DOHH2 (cell line): ENCODE measurements around the gene NUSAP1.

Source experiments
- H3F3A ChIP-seq: fragments of 200-600 bp; sonication (generic), shearing (Covaris generic); 2 replicates; pipeline ENCODE4 v1.6.0; 2016; ENCODE audit warnings: antibody characterized with exemption, mild to moderate bottlenecking; ENCODE audit not compliant: control insufficient read depth, insufficient read depth
- H3K27ac ChIP-seq: fragments of 200-600 bp; sonication (generic); 2 replicates; pipeline ENCODE4 v1.5.1; 2014; ENCODE audit warnings: low read depth, mild to moderate bottlenecking, low read length, moderate library complexity
- H3K27me3 ChIP-seq: fragments of 200-600 bp; sonication (generic); 2 replicates; pipeline ENCODE4 v1.6.1; 2014; ENCODE audit warnings: mild to moderate bottlenecking, low read length, mixed read lengths; ENCODE audit not compliant: control insufficient read depth
- H3K36me3 ChIP-seq: fragments of 200-600 bp; sonication (generic); 2 replicates; pipeline ENCODE4 v1.6.1; 2014; ENCODE audit warnings: mild to moderate bottlenecking, low read length, moderate library complexity, mixed read lengths; ENCODE audit not compliant: control insufficient read depth
- H3K4me1 ChIP-seq: fragments of 200-600 bp; sonication (generic); 2 replicates; pipeline ENCODE4 v1.6.1; 2014; ENCODE audit warnings: mild to moderate bottlenecking, low read length, mixed read lengths; ENCODE audit not compliant: control insufficient read depth
- H3K4me2 ChIP-seq: fragments of 200-600 bp; sonication (generic); 2 replicates; pipeline ENCODE4 v1.6.0; 2014; ENCODE audit warnings: mild to moderate bottlenecking, low read length, moderate library complexity
- H3K4me3 ChIP-seq: fragments of 200-600 bp; sonication (generic); 2 replicates; pipeline ENCODE4 v1.5.1; 2014; ENCODE audit warnings: mild to moderate bottlenecking, low read length, mixed read lengths
- H3K79me2 ChIP-seq: fragments of 200-600 bp; sonication (generic); 2 replicates; pipeline ENCODE4 v1.6.1; 2014; ENCODE audit warnings: mild to moderate bottlenecking, low read length, mixed read lengths; ENCODE audit not compliant: control insufficient read depth
- H3K9me2 ChIP-seq: fragments of 200-600 bp; sonication (generic); replicated peaks from 2 replicates; pipeline ENCODE4 v1.6.1; 2014; ENCODE audit warnings: mild to moderate bottlenecking, low read length, mixed read lengths; ENCODE audit not compliant: control insufficient read depth
- H3K9me3 ChIP-seq: fragments of 200-600 bp; sonication (generic); 2 replicates; pipeline ENCODE4 v1.6.1; 2014; ENCODE audit warnings: antibody characterized with exemption, low read length, mixed read lengths; ENCODE audit not compliant: control insufficient read depth, insufficient read depth
- H4K20me1 ChIP-seq: fragments of 200-600 bp; sonication (generic); 2 replicates; pipeline ENCODE4 v1.6.0; 2014; ENCODE audit warnings: low read depth, mild to moderate bottlenecking, antibody characterized with exemption, low read length, moderate library complexity; ENCODE audit not compliant: control insufficient read depth, insufficient read depth
- CTCF ChIP-seq: fragments of 200-600 bp; sonication (generic); IDR thresholded peaks from one replicate; pipeline ENCODE4 v1.5.1; 2014; ENCODE audit warnings: antibody characterized with exemption, mild to moderate bottlenecking, low read depth, low read length; ENCODE audit not compliant: poor library complexity, severe bottlenecking
- EZH2phosphoT487 ChIP-seq: fragments of 200-600 bp; sonication (generic); IDR thresholded peaks from 2 replicates; pipeline ENCODE4 v1.6.1; 2017; ENCODE audit warnings: borderline replicate concordance, mild to moderate bottlenecking, antibody characterized with exemption, low read length, moderate library complexity, mixed read lengths

The NUSAP1 gene

GRCh38 chr15:41284427-41285177, 48.1 kb upstream of the NUSAP1 start:
- Histone ChIP-seq H3K4me2 (peak overlapping the region; percentile 61), H3K27me3 (no peaks in the 10 kb centered on the region), H3K9me3 (no peaks in the 10 kb centered on the region), H3F3A (peaks cover 13% of the 10 kb centered on the region), H3K27ac (peak overlapping the region; percentile 93), H3K9me2 (no peaks in the 10 kb centered on the region), H3K36me3 (peaks cover 59% of the 10 kb centered on the region), H3K79me2 (peaks cover 53% of the 10 kb centered on the region), H3K4me3 (peak overlapping the region; percentile 92), H4K20me1 (no peaks in the 10 kb centered on the region), H3K4me1 (peaks cover 55% of the 10 kb centered on the region)
- TF ChIP-seq CTCF (no peak), EZH2phosphoT487 (no peak)

GRCh38 chr15:41285285-41285684, 47.4 kb upstream of the NUSAP1 start:
- peaks cover 56% of the 10 kb centered on the region for H3K79me2 ChIP-seq
- no peaks in the 10 kb centered on the region for H4K20me1 ChIP-seq
- peak overlapping the region; percentile 93 for H3K27ac ChIP-seq
- H3F3A ChIP-seq = peaks cover 14% of the 10 kb centered on the region
- no peaks in the 10 kb centered on the region for H3K9me3 ChIP-seq
- TF ChIP-seq EZH2phosphoT487 (no peak), CTCF (no peak)
- peaks cover 62% of the 10 kb centered on the region for H3K4me1 ChIP-seq
- H3K36me3 ChIP-seq = peaks cover 63% of the 10 kb centered on the region
- peak overlapping the region; percentile 92 for H3K4me3 ChIP-seq
- H3K9me2 ChIP-seq = no peaks in the 10 kb centered on the region
- H3K27me3 ChIP-seq = no peaks in the 10 kb centered on the region
- H3K4me2 ChIP-seq = peak overlapping the region; percentile 61

- Histone ChIP-seq H3K4me2 (peak overlapping the region; percentile 24), H4K20me1 (no peaks in the 10 kb centered on the region), H3K79me2 (peaks cover 67% of the 10 kb centered on the region), H3K4me1 (peaks cover 77% of the 10 kb centered on the region), H3K36me3 (peaks cover 74% of the 10 kb centered on the region), H3F3A (peaks cover 16% of the 10 kb centered on the region), H3K27me3 (no peaks in the 10 kb centered on the region), H3K27ac (no peak overlapping the region), H3K9me3 (no peaks in the 10 kb centered on the region), H3K9me2 (no peaks in the 10 kb centered on the region), H3K4me3 (peak overlapping the region; percentile 22; the same call in 1 of the 2 replicates)
- TF ChIP-seq CTCF (no peak), EZH2phosphoT487 (no peak)
These were observed 45.9 kb upstream of the NUSAP1 start for GRCh38 chr15:41286665-41287333.
